Large intestine (tissue), 3 donors: ENCODE results near the gene SPTBN2. TPM values are rescaled to one million over a fixed set of nuclear protein-coding genes. Genes with fewer than 3 reads are reported as not detected.

Experiments
- DNase-seq, 2 donors: peaks; one replicate each; pipeline versions ENCODE4 v3.0.0 to v3.0.0-alpha.2; 2013
- H3K27ac ChIP-seq: one replicate; pipeline ENCODE4 v1.5.1; 2013; ENCODE audit warnings: low read length
- H3K27me3 ChIP-seq: 2 replicates; pipeline ENCODE4 v1.6.1; 2013; ENCODE audit warnings: low read length; ENCODE audit not compliant: control insufficient read depth, insufficient read depth
- H3K36me3 ChIP-seq: 2 replicates; pipeline ENCODE4 v1.6.1; 2013; ENCODE audit warnings: low read length; ENCODE audit not compliant: control insufficient read depth, insufficient read depth
- H3K4me1 ChIP-seq: one replicate; pipeline ENCODE4 v1.6.1; 2013; ENCODE audit warnings: low read length; ENCODE audit not compliant: control insufficient read depth, insufficient read depth
- H3K4me3 ChIP-seq: one replicate; pipeline ENCODE4 v1.5.1; 2013; ENCODE audit warnings: low read length
- H3K9me3 ChIP-seq: one replicate; pipeline ENCODE4 v1.6.1; 2013; ENCODE audit warnings: mild to moderate bottlenecking, low read depth, low read length, moderate library complexity; ENCODE audit not compliant: control insufficient read depth
- WGBS: methylation state at CpG from one replicate; pipeline ENCODE4 v1.1.5; 2013; ENCODE audit warnings: low lambda C conversion rate; ENCODE audit not compliant: insufficient coverage; 5-methylcytosine and 5-hydroxymethylcytosine counted together
- polyA plus RNA-seq: library from polyadenylated mRNA; unstranded; fragments of 120-200 nt; gene quantifications from one replicate; pipeline ENCODE4 v1.2.1, GENCODE V29; 2013

Gene SPTBN2
- polyA plus RNA-seq, 1 donor = 7.1 TPM

- WGBS = no CpG with 5 or more reads among the region's 18 CpGs
- Histone ChIP-seq H3K27ac (no peak overlapping the region), H3K27me3 (no peaks in the 10 kb centered on the region), H3K36me3 (no peaks in the 10 kb centered on the region), H3K4me1 (peaks cover 3% of the 10 kb centered on the region), H3K4me3 (no peak overlapping the region), H3K9me3 (no peaks in the 10 kb centered on the region)
- no peak for DNase-seq
Measured at GRCh38 chr11:66692446-66692845, 36.6 kb downstream of the SPTBN2 start.

DNA sequence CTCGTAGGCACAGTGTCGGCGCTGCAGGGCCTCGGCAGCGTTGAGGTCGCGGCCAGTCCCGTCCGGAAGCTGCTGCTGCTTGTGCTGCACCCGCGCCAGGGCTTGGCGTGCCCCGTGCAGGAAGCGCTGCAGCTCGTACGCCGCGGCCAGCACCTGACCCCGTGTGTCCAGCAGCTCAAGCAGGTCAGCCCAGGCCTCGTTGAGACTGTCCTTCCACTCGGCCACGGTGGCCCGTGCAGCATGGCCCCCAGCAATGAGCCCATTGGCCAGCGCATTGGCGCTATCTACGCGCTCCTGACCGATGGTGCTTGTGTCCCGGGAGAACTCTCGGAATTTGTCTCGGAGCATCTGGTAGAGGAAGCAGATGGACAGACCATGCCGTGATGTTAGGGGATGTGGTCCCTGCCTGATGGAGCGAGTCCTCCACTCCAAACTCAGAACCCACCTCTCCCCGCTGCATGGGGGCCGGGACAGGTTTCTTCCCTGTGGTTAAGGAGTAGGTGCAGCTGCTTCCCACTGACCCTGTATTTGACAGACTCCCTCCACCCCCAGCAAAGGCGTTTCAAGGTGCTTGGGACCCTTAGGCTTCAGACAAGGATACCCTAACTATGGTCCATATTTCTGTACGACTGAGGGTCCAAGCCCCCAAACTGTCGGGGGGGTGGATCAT lies 37.6 kb downstream of the SPTBN2 start:
- peaks cover 3% of the 10 kb centered on the region for H3K4me1 ChIP-seq
- H3K36me3 ChIP-seq = no peaks in the 10 kb centered on the region
- DNase-seq = no peak
- WGBS = no CpG with 5 or more reads among the region's 38 CpGs
- no peaks in the 10 kb centered on the region for H3K9me3 ChIP-seq
- no peak overlapping the region for H3K4me3 ChIP-seq
- H3K27ac ChIP-seq = no peak overlapping the region
- H3K27me3 ChIP-seq = no peaks in the 10 kb centered on the region

- no peaks in the 10 kb centered on the region for H3K9me3 ChIP-seq
- H3K4me1 ChIP-seq = peaks cover 2% of the 10 kb centered on the region
- DNase-seq = no peak
- no peak overlapping the region for H3K4me3 ChIP-seq
- no peaks in the 10 kb centered on the region for H3K27me3 ChIP-seq
- no peaks in the 10 kb centered on the region for H3K36me3 ChIP-seq
- no peak overlapping the region for H3K27ac ChIP-seq
- WGBS = 100% methylated on average over 1 of the region's 32 CpGs
Measured at GRCh38 chr11:66689661-66690590, 39.1 kb downstream of the SPTBN2 start.

- Histone ChIP-seq H3K27ac (no peak overlapping the region), H3K27me3 (no peaks in the 10 kb centered on the region), H3K9me3 (no peaks in the 10 kb centered on the region), H3K4me1 (no peaks in the 10 kb centered on the region), H3K36me3 (no peaks in the 10 kb centered on the region), H3K4me3 (no peak overlapping the region)
- no CpG with 5 or more reads among the region's 28 CpGs for WGBS
- no peak for DNase-seq
Measured at GRCh38 chr11:66688561-66689534, 40.2 kb downstream of the SPTBN2 start.

- Histone ChIP-seq H3K9me3 (no peaks in the 10 kb centered on the region), H3K27me3 (no peaks in the 10 kb centered on the region), H3K4me3 (no peak overlapping the region), H3K27ac (no peak overlapping the region), H3K36me3 (no peaks in the 10 kb centered on the region), H3K4me1 (no peaks in the 10 kb centered on the region)
- WGBS = no CpG with 5 or more reads among the region's 13 CpGs
- no peak for DNase-seq
Measured at GRCh38 chr11:66687831-66688281, 41.2 kb downstream of the SPTBN2 start.

GRCh38 chr11:66686801-66687750 lies 41.9 kb downstream of the SPTBN2 start:
- no peaks in the 10 kb centered on the region for H3K4me1 ChIP-seq
- no peak for DNase-seq
- H3K27me3 ChIP-seq = no peaks in the 10 kb centered on the region
- no peaks in the 10 kb centered on the region for H3K9me3 ChIP-seq
- WGBS = no CpG with 5 or more reads among the region's 33 CpGs
- no peak overlapping the region for H3K27ac ChIP-seq
- no peaks in the 10 kb centered on the region for H3K36me3 ChIP-seq
- H3K4me3 ChIP-seq = no peak overlapping the region

DNA sequence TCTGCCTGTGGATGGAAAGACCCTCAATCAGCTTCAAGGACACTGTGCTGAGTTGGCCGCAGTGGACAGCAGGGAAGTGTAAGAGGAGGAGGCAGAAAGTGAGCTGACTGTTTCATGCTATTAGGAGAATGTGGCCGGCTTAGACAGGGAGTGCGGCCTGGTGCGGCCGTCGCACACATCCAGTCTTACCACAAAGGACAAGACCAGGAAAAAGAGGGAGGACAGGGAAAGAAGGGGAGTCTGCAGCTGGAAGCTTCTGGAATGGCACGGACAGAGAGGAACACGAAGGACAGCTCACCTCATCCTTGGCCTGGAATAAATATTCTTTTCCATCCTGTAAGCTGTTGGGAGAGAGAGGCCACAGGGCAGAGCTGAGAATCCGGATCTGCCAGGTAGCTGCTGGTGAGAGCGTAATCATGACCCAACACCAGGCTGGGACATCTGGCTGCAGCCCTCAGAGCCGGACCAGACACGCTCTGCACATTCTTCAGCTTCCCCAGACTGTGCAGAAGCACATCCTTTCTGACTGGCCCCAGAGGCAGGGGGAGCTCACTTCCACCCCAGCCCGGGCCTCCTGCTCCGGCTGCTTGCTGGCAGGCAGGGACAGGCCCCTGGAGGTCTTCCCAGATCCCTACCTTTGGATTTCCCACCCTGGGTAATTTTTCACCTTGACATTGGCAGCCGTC lies 42.8 kb downstream of the SPTBN2 start:
- DNase-seq = no peak
- H3K36me3 ChIP-seq = no peaks in the 10 kb centered on the region
- no CpG with 5 or more reads among the region's 15 CpGs for WGBS
- no peak overlapping the region for H3K4me3 ChIP-seq
- no peak overlapping the region for H3K27ac ChIP-seq
- no peaks in the 10 kb centered on the region for H3K4me1 ChIP-seq
- H3K9me3 ChIP-seq = no peaks in the 10 kb centered on the region
- no peaks in the 10 kb centered on the region for H3K27me3 ChIP-seq

DNA sequence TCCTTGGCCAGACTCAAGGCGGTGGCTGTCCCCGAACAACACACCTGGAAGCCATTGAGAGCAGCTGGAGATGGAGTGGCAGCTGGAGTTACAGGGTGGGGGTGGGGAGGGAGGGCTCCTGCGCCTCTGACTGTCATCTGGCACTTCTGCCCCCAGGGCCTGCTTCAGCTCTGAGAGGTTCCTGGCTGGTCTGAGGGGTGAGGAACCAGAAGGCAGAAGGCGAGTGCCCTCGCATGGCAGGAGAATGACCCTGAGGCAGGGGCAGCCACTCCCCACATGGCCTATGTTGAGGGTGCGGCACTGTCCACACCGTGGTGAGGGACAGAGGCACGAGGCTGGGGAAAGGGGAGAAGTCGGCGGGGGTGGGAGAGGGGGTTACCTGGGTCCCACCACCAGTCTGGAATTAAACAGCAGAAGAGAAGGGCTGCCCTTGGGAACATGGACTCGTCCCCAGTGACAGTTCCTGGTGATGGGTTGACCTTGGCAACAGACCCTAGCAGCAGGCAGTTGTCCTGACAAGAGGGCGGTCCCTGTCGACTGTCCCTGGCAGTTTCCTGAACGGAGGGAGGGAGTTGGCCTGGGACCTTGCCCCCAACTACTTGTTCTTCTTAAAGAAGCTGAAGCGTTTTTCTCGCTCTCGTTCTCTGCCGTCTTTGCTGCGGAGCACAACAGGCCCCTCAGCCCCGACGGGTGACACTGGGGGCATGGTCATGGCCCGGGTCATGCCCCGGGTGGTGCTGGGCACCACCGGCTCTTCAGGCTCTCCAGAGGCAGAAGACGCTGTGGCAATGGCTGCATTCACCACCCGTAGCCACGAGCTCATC lies 43.5 kb downstream of the SPTBN2 start:
- DNase-seq = no peak
- Histone ChIP-seq H3K4me3 (no peak overlapping the region), H3K9me3 (no peaks in the 10 kb centered on the region), H3K27ac (no peak overlapping the region), H3K36me3 (no peaks in the 10 kb centered on the region), H3K27me3 (no peaks in the 10 kb centered on the region), H3K4me1 (no peaks in the 10 kb centered on the region)
- 80% methylated on average over 2 of the region's 27 CpGs for WGBS
